H1 (cell line): Measurements from ENCODE around the gene CH25H. TPM values are rescaled to one million over a fixed set of nuclear protein-coding genes. Genes with fewer than 3 reads are reported as not detected.

Experiments used
- CTCF ChIA-PET: fragments of 300-600 bp; sonication (Branson Sonifier 250); formaldehyde crosslinking; loops from one replicate; lab custom pipeline; 2021; ENCODE audit not compliant: partially characterized antibody; lab: Charles Lee
- POLR2A ChIA-PET: fragments of 300-600 bp; sonication (Branson Sonifier 250); formaldehyde crosslinking; loops from one replicate; lab custom pipeline; 2021; ENCODE audit warnings: inconsistent platforms; ENCODE audit not compliant: partially characterized antibody; lab: Charles Lee
- DNase-seq, 2 experiments: peaks; one replicate each; pipeline versions ENCODE4 v3.0.0 to v3.0.0-alpha.2; 2010 to 2022; ENCODE audit warnings: low spot score in 2 of 2, low read depth in 1 of 2, mixed read lengths in 1 of 2
- FAIRE-seq: peaks from 2 replicates; lab custom pipeline; 2011; peaks lifted over from hg19 to GRCh38; lab: Jason Lieb, UNC
- H2AFZ ChIP-seq: 2 replicates; pipeline ENCODE4 v1.8.1; 2012; ENCODE audit warnings: low read length, inconsistent platforms
- H2AK5ac ChIP-seq: 2 replicates; pipeline ENCODE4 v1.6.1; 2013; ENCODE audit warnings: low read depth, low read length
- H2BK120ac ChIP-seq: replicated peaks from 2 replicates; pipeline ENCODE3; 2013; ENCODE audit warnings: low read depth, low read length, inconsistent platforms
- H2BK12ac ChIP-seq: 2 replicates; pipeline ENCODE4 v1.6.1; 2013; ENCODE audit warnings: low read depth, low read length
- H2BK15ac ChIP-seq: 2 replicates; pipeline ENCODE4 v1.6.1; 2013; ENCODE audit warnings: low read length
- H2BK20ac ChIP-seq: 2 replicates; pipeline ENCODE4 v1.6.1; 2013; ENCODE audit warnings: low read length
- H2BK5ac ChIP-seq: 2 replicates; pipeline ENCODE4 v1.6.1; 2013; ENCODE audit warnings: low read depth, low read length
- H3K14ac ChIP-seq: 2 replicates; pipeline ENCODE4 v1.6.1; 2013; ENCODE audit warnings: inconsistent platforms; ENCODE audit not compliant: insufficient read length
- H3K18ac ChIP-seq: 2 replicates; pipeline ENCODE4 v1.6.1; 2013; ENCODE audit warnings: low read length; ENCODE audit errors: extremely low read depth
- H3K23ac ChIP-seq: 2 replicates; pipeline ENCODE4 v1.6.1; 2013; ENCODE audit warnings: inconsistent platforms; ENCODE audit not compliant: insufficient read length
- H3K23me2 ChIP-seq: 2 replicates; pipeline ENCODE4 v1.6.1; 2013; ENCODE audit warnings: low read depth, low read length
- H3K27ac ChIP-seq: 2 replicates; pipeline ENCODE4 v1.6.1; 2011; ENCODE audit warnings: low read depth, low read length, inconsistent platforms
- H3K27me3 ChIP-seq, 4 experiments: replicated peaks in 1 of 4; 1 replicate in 1 of 4; 2 replicates in 3 of 4; pipeline versions ENCODE4 v1.6.1 to v1.8.1; 2011 to 2013; ENCODE audit warnings: low read length in 3 of 4, mild to moderate bottlenecking in 3 of 4, inconsistent platforms in 2 of 4, mixed read lengths in 2 of 4, moderate library complexity in 1 of 4; ENCODE audit not compliant: control insufficient read depth in 3 of 4, insufficient read depth in 3 of 4; ENCODE audit errors: extremely low read depth in 1 of 4
- H3K36me3 ChIP-seq, 4 experiments: 2 replicates each; pipeline versions ENCODE4 v1.6.1 to v1.8.1; 2011 to 2013; ENCODE audit warnings: mild to moderate bottlenecking in 4 of 4, low read length in 3 of 4, moderate library complexity in 2 of 4, control low read depth in 1 of 4, inconsistent platforms in 1 of 4; ENCODE audit not compliant: insufficient read depth in 4 of 4, control insufficient read depth in 2 of 4
- H3K4ac ChIP-seq: replicated peaks from 2 replicates; pipeline ENCODE3; 2013; ENCODE audit warnings: low read length, low read depth, mixed read lengths, inconsistent platforms; ENCODE audit not compliant: insufficient read length
- H3K4me1 ChIP-seq, 4 experiments: replicated peaks in 1 of 4; 1 replicate in 1 of 4; 2 replicates in 3 of 4; pipeline versions ENCODE4 v1.6.1 to v1.8.1; 2011 to 2013; ENCODE audit warnings: low read length in 3 of 4, inconsistent platforms in 2 of 4, mixed read lengths in 1 of 4; ENCODE audit not compliant: insufficient read depth in 4 of 4, control insufficient read depth in 3 of 4
- H3K4me2 ChIP-seq, 2 experiments: 2 replicates each; pipeline versions ENCODE4 v1.6.1 to v1.8.1; 2011 to 2013; ENCODE audit warnings: low read depth in 2 of 2, low read length in 2 of 2, control low read depth in 1 of 2, inconsistent platforms in 1 of 2, mild to moderate bottlenecking in 1 of 2; ENCODE audit not compliant: insufficient read depth in 1 of 2
- H3K4me3 ChIP-seq, 4 experiments: fragments of 200-600, 300-600 bp in 1 of 4; sonication (generic), shearing (Covaris generic), sonication (Bioruptor Twin) in 1 of 4; 2 replicates each; pipeline versions ENCODE4 v1.5.1 to v1.8.1; 2011 to 2016; ENCODE audit warnings: low read length in 4 of 4, low read depth in 3 of 4, control low read depth in 2 of 4, inconsistent platforms in 2 of 4, mild to moderate bottlenecking in 2 of 4, mixed read lengths in 1 of 4, moderate library complexity in 1 of 4; ENCODE audit not compliant: insufficient read depth in 2 of 4; ENCODE audit errors: extremely low read depth in 1 of 4
- H3K56ac ChIP-seq: replicated peaks from 2 replicates; pipeline ENCODE3; 2013; ENCODE audit warnings: low read depth, mild to moderate bottlenecking, mixed read lengths, low read length, inconsistent platforms; ENCODE audit not compliant: insufficient read length
- H3K79me1 ChIP-seq: 2 replicates; pipeline ENCODE4 v1.6.1; 2013; ENCODE audit warnings: low read depth, low read length, control low read depth
- H3K79me2 ChIP-seq, 2 experiments: 2 replicates each; pipeline versions ENCODE4 v1.6.1 to v1.8.1; 2012 to 2013; ENCODE audit warnings: low read length in 2 of 2, mild to moderate bottlenecking in 2 of 2, inconsistent platforms in 1 of 2; ENCODE audit not compliant: insufficient read depth in 2 of 2, control insufficient read depth in 1 of 2
- H3K9ac ChIP-seq, 4 experiments: replicated peaks in 1 of 4; 1 replicate in 1 of 4; 2 replicates in 3 of 4; pipeline versions ENCODE4 v1.6.1 to v1.8.1; 2011 to 2013; ENCODE audit warnings: low read depth in 3 of 4, low read length in 3 of 4, control low read depth in 2 of 4, mild to moderate bottlenecking in 2 of 4, moderate library complexity in 2 of 4, inconsistent platforms in 1 of 4; ENCODE audit errors: extremely low read depth in 1 of 4
- H3K9me3 ChIP-seq, 2 experiments: 2 replicates each; pipeline versions ENCODE4 v1.6.1 to v1.8.1; 2012 to 2013; ENCODE audit warnings: mild to moderate bottlenecking in 2 of 2, moderate library complexity in 2 of 2, control low read depth in 1 of 2, inconsistent platforms in 1 of 2, low read depth in 1 of 2, low read length in 1 of 2, mixed read lengths in 1 of 2; ENCODE audit not compliant: insufficient read depth in 2 of 2
- H4K20me1 ChIP-seq, 2 experiments: replicated peaks in 1 of 2; 2 replicates each; pipeline versions ENCODE3 to v1.8.1; 2011 to 2013; ENCODE audit warnings: inconsistent platforms in 2 of 2, low read length in 2 of 2, mild to moderate bottlenecking in 1 of 2; ENCODE audit not compliant: insufficient read depth in 2 of 2, control insufficient read depth in 1 of 2
- H4K5ac ChIP-seq: 2 replicates; pipeline ENCODE4 v1.6.1; 2013; ENCODE audit warnings: low read length, low read depth, mixed read lengths, inconsistent platforms; ENCODE audit not compliant: insufficient read length
- H4K8ac ChIP-seq: 2 replicates; pipeline ENCODE4 v1.8.0; 2013; ENCODE audit warnings: mild to moderate bottlenecking, moderate library complexity, low read length, inconsistent platforms; ENCODE audit not compliant: insufficient read depth; ENCODE audit errors: extremely low read depth
- H4K91ac ChIP-seq: replicated peaks from 2 replicates; pipeline ENCODE3; 2013; ENCODE audit warnings: low read length, mixed read lengths, inconsistent platforms; ENCODE audit not compliant: insufficient read length
- CBX8 ChIP-seq: fragments of 300-800, 300-1000 bp; sonication (generic); IDR thresholded peaks from 2 replicates; pipeline ENCODE4 v1.7.1; 2016; ENCODE audit warnings: low read depth, low read length, borderline replicate concordance
- CHD1 ChIP-seq: IDR thresholded peaks from 2 replicates; pipeline ENCODE4 v1.6.1; 2012; ENCODE audit warnings: low read depth, low read length, improper control_type of control experiment
- POU5F1 ChIP-seq: IDR thresholded peaks from 2 replicates; pipeline ENCODE4 v1.6.1; 2011; ENCODE audit warnings: low read depth, mild to moderate bottlenecking, low read length, moderate library complexity
- RBBP5 ChIP-seq: IDR thresholded peaks from 2 replicates; pipeline ENCODE4 v1.7.1; 2012; ENCODE audit warnings: low read depth, mild to moderate bottlenecking, inconsistent platforms, low read length, moderate library complexity, borderline replicate concordance
- SIX5 ChIP-seq: IDR thresholded peaks from 2 replicates; pipeline ENCODE4 v1.6.1; 2011; ENCODE audit warnings: mild to moderate bottlenecking, low read depth, low read length
- SP4 ChIP-seq: IDR thresholded peaks from 2 replicates; pipeline ENCODE4 v1.6.1; 2012; ENCODE audit warnings: low read length, inconsistent platforms
- TAF1 ChIP-seq: IDR thresholded peaks from 2 replicates; pipeline ENCODE4 v1.6.1; 2011; ENCODE audit warnings: mild to moderate bottlenecking, low read depth, low read length
- WGBS, 2 experiments: shearing (Covaris generic) in 1 of 2; methylation state at CpG; one replicate each; pipeline versions ENCODE4 v1.1.6 to v1.1.7; 2013 to 2015; ENCODE audit warnings: low lambda C conversion rate in 2 of 2, mixed read lengths in 2 of 2, inconsistent platforms in 1 of 2, low coverage in 1 of 2, missing lambda C conversion rate in 1 of 2; ENCODE audit not compliant: insufficient replicate concordance in 2 of 2, insufficient coverage in 1 of 2, insufficient read length in 1 of 2; ENCODE audit errors: extremely low coverage in 1 of 2, missing lambda C conversion rate in 1 of 2; 5-methylcytosine and 5-hydroxymethylcytosine counted together
- polyA plus RNA-seq, 7 experiments: library from polyadenylated mRNA; depleted of rRNA in 3 of 7; stranded (reverse) in 5 of 7; unstranded in 2 of 7; fragments of >200 nt in 5 of 7; fragments of 200-250 nt in 2 of 7; gene quantifications; 1 replicate in 5 of 7; 2 replicates in 1 of 7; 4 replicates in 1 of 7; pipeline versions ENCODE4 v1.2.1 to v1.2.3, GENCODE V29; 2011 to 2013; ENCODE audit warnings: missing spikeins in 2 of 7, mixed read lengths in 2 of 7
- total RNA-seq: library from RNA; stranded (reverse); fragmentation: NEBNext Ultra II Directional; extraction: Animal tissue kit (Norgen Biotek cat#: 25700); gene quantifications from 2 replicates; pipeline ENCODE4 v1.2.1, GENCODE V29; 2021
- TF ChIP-seq, protein P1 (sequence below): IDR thresholded peaks from 2 replicates; pipeline ENCODE4 v1.6.1; 2012; ENCODE audit warnings: inconsistent platforms

The CH25H gene
- total and polyA plus RNA-seq, 2 of the 8 experiments (the other 6 are each of a cell fraction or from before 2014, with no cell fraction given): 0.56 to 1.3 TPM

DNA sequence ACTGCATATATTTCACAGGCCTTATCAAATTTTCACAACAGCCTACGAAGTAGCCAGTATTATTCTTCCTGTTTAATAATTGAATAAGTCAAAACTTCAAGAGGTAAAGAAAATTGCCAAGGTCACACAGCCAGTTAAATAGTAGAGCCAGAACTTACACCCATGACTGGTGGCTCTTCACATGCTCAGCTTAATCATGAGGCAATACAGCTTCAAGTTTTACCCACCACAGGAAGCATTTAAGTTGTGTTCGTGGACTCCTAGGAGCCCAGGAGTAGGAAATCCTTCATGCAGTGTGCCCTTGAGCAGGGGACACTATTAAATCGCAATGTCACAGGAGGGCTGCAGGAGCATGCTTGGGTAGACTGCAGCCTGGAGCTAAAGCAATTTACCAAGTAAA, 33.4 kb upstream of the CH25H start:
- H3K79me1 ChIP-seq: no peaks in the 10 kb centered on the region
- H3K4me2 ChIP-seq: no peak overlapping the region; a peak in 1 of 4 replicates
- H2BK5ac ChIP-seq: no peak overlapping the region
- TF ChIP-seq SIX5 (no peak), SP4 (no peak), RBBP5 (no peak), POU5F1 (no peak), CBX8 (no peak), CHD1 (no peak), TAF1 (no peak)
- TF ChIP-seq, protein P1, sequence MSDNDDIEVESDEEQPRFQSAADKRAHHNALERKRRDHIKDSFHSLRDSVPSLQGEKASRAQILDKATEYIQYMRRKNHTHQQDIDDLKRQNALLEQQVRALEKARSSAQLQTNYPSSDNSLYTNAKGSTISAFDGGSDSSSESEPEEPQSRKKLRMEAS: no peak
- WGBS, 2 experiments: 55% methylated on average over 3 of the region's 3 CpGs; no CpG with 5 or more reads in 1 of the 2 experiments
- H2AK5ac ChIP-seq: no peak overlapping the region
- H3K27ac ChIP-seq: no peak overlapping the region
- no peak overlapping the region for H3K4ac ChIP-seq
- no peak overlapping the region for H3K56ac ChIP-seq
- H2BK120ac ChIP-seq: no peak overlapping the region
- H3K23me2 ChIP-seq: no peaks in the 10 kb centered on the region
- no peaks in the 10 kb centered on the region for H3K27me3 ChIP-seq
- no peaks in the 10 kb centered on the region for H4K20me1 ChIP-seq
- H2AFZ ChIP-seq: no peak overlapping the region
- no peak overlapping the region for H2BK12ac ChIP-seq
- no peak overlapping the region for H4K91ac ChIP-seq
- CTCF ChIA-PET: interaction anchor here (1.0 to 2.5 kb wide), 9 partner anchors 9 to 225 kb away, joined by 3 to 12 read pairs (median 4); partner anchors contain the start of gene LIPA
- no peak overlapping the region for H3K23ac ChIP-seq
- H3K9me3 ChIP-seq: no peaks in the 10 kb centered on the region
- DNase-seq (no peak), FAIRE-seq (no peak)
- H3K9ac ChIP-seq: no peak overlapping the region
- no peak overlapping the region for H2BK15ac ChIP-seq
- H3K14ac ChIP-seq: no peak overlapping the region
- H2BK20ac ChIP-seq: no peak overlapping the region
- POLR2A ChIA-PET: interaction anchor here (1.0 kb wide), 1 partner anchor 11 kb away, joined by 4 read pairs; the partner anchor contains the start of gene LIPA
- peaks cover 3 to 16% (median 12%) of the 10 kb centered on the region in 4 experiments; a peak in 5 of 7 replicates for H3K4me1 ChIP-seq
- H4K5ac ChIP-seq: no peak overlapping the region
- H3K79me2 ChIP-seq: no peaks in the 10 kb centered on the region
- no peak overlapping the region for H4K8ac ChIP-seq
- H3K18ac ChIP-seq: no peak overlapping the region
- no peak overlapping the region for H3K4me3 ChIP-seq
- H3K36me3 ChIP-seq: no peaks in the 10 kb centered on the region; a peak in 1 of 8 replicates
